Measurements from ENCODE around the gene EEF1AKMT3.
A peak's percentile ranks its signal among the peaks of the same experiment; 100 is the strongest.

The EEF1AKMT3 gene

GRCh38 chr12:57735952-57736740 lies 36.3 kb upstream of the EEF1AKMT3 start:
- no peak for DNase-seq

GRCh38 chr12:57736741-57737466 lies 35.5 kb upstream of the EEF1AKMT3 start:
- no peak for DNase-seq

GRCh38 chr12:57737467-57738460 lies 34.6 kb upstream of the EEF1AKMT3 start:
- DNase-seq: no peak

GRCh38 chr12:57738661-57739237 lies 33.7 kb upstream of the EEF1AKMT3 start, which contains the start of gene AGAP2:
AGAP2 (minus strand) TSS chr12:57738742; CDS start chr12:57738246, 496 bp downstream.
- no peak for DNase-seq

GRCh38 chr12:57739387-57739786 lies 33.0 kb upstream of the EEF1AKMT3 start:
- no peak for DNase-seq

GRCh38 chr12:57739914-57740538 lies 32.4 kb upstream of the EEF1AKMT3 start:
- DNase-seq: no peak

- DNase-seq: peak; percentile 66
These were observed 31.6 kb upstream of the EEF1AKMT3 start for GRCh38 chr12:57740656-57741412.

GRCh38 chr12:57741413-57741789 lies 31.0 kb upstream of the EEF1AKMT3 start:
- DNase-seq: no peak

GRCh38 chr12:57741844-57742738 lies 30.3 kb upstream of the EEF1AKMT3 start:
- DNase-seq: peak; percentile 71

GRCh38 chr12:57743769-57744168 lies 28.6 kb upstream of the EEF1AKMT3 start:
- DNase-seq: no peak

GRCh38 chr12:57744194-57744776 lies 28.1 kb upstream of the EEF1AKMT3 start:
- DNase-seq: peak; percentile 67

GRCh38 chr12:57744777-57745484 lies 27.5 kb upstream of the EEF1AKMT3 start, which contains the start of gene TSPAN31:
TSPAN31 (plus strand) TSS chr12:57745039; CDS start chr12:57745155, 116 bp downstream.
- peak; percentile 93 for DNase-seq

- DNase-seq: no peak
These were observed 26.9 kb upstream of the EEF1AKMT3 start for GRCh38 chr12:57745485-57745881.

GRCh38 chr12:57746025-57746424 lies 26.4 kb upstream of the EEF1AKMT3 start:
- no peak for DNase-seq

GRCh38 chr12:57749061-57749460 lies 23.4 kb upstream of the EEF1AKMT3 start:
- no peak for DNase-seq

- DNase-seq: no peak
These were observed 21.6 kb upstream of the EEF1AKMT3 start for GRCh38 chr12:57750561-57751431.

GRCh38 chr12:57751432-57751787 lies 21.0 kb upstream of the EEF1AKMT3 start:
- DNase-seq: no peak

All from activated CD4-positive, alpha-beta T cell treated with anti-CD3 and anti-CD28 coated beads, Interleukin-2, amount 50 U/mL, for 1 hour (primary cell).